ENCODE data around the gene PIK3CG. TPM values are rescaled to one million over a fixed set of nuclear protein-coding genes. Genes with fewer than 3 reads are reported as not detected.

Gene PIK3CG
- 10 to 100 TPM in 3 of 6 donors, 1 to 10 TPM in 3; 7.1 to 21.9 (median 10.1) TPM for total RNA-seq

DNA sequence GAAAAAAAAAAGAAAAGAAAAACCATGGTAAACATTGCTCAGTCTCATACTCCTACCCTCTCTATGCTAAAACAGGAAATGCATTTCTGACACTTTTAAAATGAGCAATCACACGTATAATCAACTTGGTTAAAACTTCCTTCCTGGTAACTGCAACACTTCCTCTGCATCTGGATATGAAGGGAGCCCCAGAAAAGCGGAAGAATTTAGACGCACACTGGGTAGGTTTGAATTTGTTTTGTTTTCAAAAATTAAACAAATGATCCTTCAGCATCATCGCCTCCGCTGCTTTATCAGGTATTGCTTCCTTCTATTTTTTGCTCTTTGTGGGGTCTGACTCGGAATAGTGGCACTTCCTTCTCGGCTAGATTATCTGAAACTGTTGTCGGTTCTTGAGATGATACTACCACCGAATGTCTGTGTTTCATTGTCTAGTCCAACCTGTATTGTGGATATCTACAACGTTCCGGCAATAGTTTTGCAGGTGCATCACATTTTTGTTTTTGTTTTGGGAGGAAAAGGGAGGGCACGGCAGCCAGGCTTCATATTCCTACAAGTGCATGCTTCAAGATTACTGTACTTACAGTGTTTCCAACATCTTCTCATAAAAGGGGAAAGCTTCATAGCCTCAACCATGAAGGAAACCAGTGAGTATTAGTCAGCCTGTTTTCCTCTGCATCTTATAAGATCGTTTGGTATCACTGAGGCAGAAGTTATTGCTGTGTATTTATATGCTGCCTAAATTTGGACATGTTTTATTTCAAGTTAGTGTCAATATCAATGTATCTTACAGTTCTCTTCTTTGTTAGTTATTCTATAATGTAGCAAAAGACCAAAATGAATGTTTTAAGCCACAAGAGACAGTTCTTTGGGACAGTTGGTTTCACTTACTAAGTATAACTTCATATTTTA lies at the start of gene PIK3CG:
Gene PIK3CG, plus strand, starts transcription at position 153 of the 912 bp plus-strand sequence. CDS start 2,280 bp downstream, outside the sequence.
- Histone ChIP-seq H3K36me3 (peaks cover 0 to 3% (median 1%) of the 10 kb centered on the region in 4 donors), H3K27ac (peak within 1 kb of the TSS; percentile 48 to 77 (median 61)), H3K9me3 (no peaks in the 10 kb centered on the region), H3K4me3 (peak within 1 kb of the TSS in 3 of 4 donors; percentile 34 to 50 (median 47)), H3K4me1 (peaks cover 9 to 18% (median 14%) of the 10 kb centered on the region in 4 donors), H3K27me3 (no peaks in the 10 kb centered on the region)
- TF ChIP-seq POLR2AphosphoS5 (IDR thresholded peaks at IDR 0.05) (peak in 1 of 2 donors; percentile 45), POLR2A (IDR thresholded peaks at IDR 0.05) (peak in 1 of 4 donors; percentile 38)
- TF ChIP-seq, protein P1, sequence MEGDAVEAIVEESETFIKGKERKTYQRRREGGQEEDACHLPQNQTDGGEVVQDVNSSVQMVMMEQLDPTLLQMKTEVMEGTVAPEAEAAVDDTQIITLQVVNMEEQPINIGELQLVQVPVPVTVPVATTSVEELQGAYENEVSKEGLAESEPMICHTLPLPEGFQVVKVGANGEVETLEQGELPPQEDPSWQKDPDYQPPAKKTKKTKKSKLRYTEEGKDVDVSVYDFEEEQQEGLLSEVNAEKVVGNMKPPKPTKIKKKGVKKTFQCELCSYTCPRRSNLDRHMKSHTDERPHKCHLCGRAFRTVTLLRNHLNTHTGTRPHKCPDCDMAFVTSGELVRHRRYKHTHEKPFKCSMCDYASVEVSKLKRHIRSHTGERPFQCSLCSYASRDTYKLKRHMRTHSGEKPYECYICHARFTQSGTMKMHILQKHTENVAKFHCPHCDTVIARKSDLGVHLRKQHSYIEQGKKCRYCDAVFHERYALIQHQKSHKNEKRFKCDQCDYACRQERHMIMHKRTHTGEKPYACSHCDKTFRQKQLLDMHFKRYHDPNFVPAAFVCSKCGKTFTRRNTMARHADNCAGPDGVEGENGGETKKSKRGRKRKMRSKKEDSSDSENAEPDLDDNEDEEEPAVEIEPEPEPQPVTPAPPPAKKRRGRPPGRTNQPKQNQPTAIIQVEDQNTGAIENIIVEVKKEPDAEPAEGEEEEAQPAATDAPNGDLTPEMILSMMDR (IDR thresholded peaks at IDR 0.05) = no peak
- WGBS, 2 donors = 35 to 42% methylated on average over 13 of the region's 13 CpGs
- DNase-seq (no peak), ATAC-seq (ENCODE audit: low FRiP score in 2 of 2) (peak; percentile 71)

DNA sequence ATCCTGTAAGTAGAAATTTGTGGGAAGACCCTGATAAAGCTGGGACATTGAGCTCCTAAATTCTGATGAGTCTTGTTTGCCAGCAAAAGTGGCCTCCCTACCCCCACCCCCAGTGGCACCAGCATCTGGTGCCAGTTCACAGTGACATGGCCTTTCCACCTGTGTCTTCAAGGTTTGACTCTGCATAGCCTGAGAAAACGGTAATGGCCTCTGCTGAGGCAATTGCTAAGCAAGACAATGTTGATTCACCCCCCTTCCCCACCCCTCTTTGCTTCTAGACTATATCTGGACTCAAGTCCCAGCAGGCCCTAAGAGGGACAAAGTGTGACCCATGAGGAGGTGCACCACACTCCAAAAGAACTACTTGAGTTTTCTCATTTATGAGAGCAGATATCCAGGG lies 48.0 kb upstream of the PIK3CG start:
- H3K4me1 ChIP-seq = no peaks in the 10 kb centered on the region
- no peaks in the 10 kb centered on the region for H3K36me3 ChIP-seq
- DNase-seq = no peak
- no peaks in the 10 kb centered on the region for H3K27me3 ChIP-seq
- H3K9me3 ChIP-seq = no peaks in the 10 kb centered on the region
- 64 to 82% methylated on average over 1 of the region's 1 CpG for WGBS, 2 donors
- no peak for TF ChIP-seq POLR2AphosphoS5 (IDR thresholded peaks at IDR 0.05)
- TF ChIP-seq POLR2A (IDR thresholded peaks at IDR 0.05) = no peak
- ATAC-seq (ENCODE audit: low FRiP score in 2 of 2) = no peak
- no peak overlapping the region for H3K4me3 ChIP-seq
- no peak overlapping the region for H3K27ac ChIP-seq

DNA sequence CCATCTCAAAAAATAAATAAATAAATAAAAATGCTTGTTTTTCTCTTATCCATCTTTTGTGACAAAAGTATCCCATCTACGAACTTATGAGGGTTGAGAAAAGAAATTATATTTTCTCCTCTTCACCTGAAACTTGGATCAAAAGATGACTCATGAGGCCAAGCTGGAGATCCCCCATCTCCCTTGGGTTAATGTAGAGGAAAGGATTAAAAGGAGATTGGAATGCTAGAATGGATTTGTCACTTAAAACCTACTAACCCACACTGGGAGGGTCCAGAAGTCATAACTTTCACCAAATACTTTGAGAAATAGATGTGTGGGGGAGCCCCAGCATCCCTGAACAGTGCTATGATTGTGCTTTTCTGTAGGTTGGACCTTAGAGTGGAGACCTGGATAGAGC lies 46.3 kb upstream of the PIK3CG start:
- Histone ChIP-seq H3K27me3 (no peaks in the 10 kb centered on the region), H3K4me3 (no peak overlapping the region), H3K27ac (no peak overlapping the region), H3K4me1 (no peaks in the 10 kb centered on the region), H3K36me3 (no peaks in the 10 kb centered on the region), H3K9me3 (no peaks in the 10 kb centered on the region)
- DNase-seq (no peak), ATAC-seq (ENCODE audit: low FRiP score in 2 of 2) (no peak)
- TF ChIP-seq POLR2A (IDR thresholded peaks at IDR 0.05) = no peak
- TF ChIP-seq EP300 (IDR thresholded peaks at IDR 0.05) = no peak
- TF ChIP-seq POLR2AphosphoS5 (IDR thresholded peaks at IDR 0.05) = no peak
- TF ChIP-seq, protein P1 (IDR thresholded peaks at IDR 0.05) = no peak
- WGBS, 2 donors = 51 to 95% methylated on average over 1 of the region's 1 CpG

DNA sequence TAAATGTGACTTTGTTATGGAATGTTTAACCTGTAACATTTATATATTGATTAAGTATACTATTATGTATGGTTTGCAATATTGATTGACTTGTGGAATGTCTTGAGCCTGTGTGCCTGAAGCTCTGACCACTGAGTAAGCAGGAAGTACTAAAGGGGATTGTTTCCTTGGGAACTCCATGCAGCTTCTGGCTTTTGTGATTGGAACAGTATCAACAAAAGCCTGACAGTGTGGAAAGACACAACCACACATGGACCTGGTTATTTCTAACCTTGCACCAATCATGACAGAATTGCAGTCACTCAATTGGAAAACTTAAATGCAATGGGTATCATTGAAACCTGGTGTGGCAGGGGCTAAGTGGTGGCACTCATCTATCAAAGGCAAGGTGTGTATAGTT lies 45.5 kb upstream of the PIK3CG start:
- Histone ChIP-seq H3K27me3 (no peaks in the 10 kb centered on the region), H3K4me1 (no peaks in the 10 kb centered on the region), H3K4me3 (no peak overlapping the region), H3K27ac (no peak overlapping the region), H3K9me3 (no peaks in the 10 kb centered on the region), H3K36me3 (no peaks in the 10 kb centered on the region)
- ATAC-seq (ENCODE audit: low FRiP score in 2 of 2) (no peak), DNase-seq (no peak)
- TF ChIP-seq POLR2AphosphoS5 (IDR thresholded peaks at IDR 0.05) (no peak), POLR2A (IDR thresholded peaks at IDR 0.05) (no peak), EP300 (IDR thresholded peaks at IDR 0.05) (no peak)
- TF ChIP-seq, protein P1 (IDR thresholded peaks at IDR 0.05) = no peak

DNA sequence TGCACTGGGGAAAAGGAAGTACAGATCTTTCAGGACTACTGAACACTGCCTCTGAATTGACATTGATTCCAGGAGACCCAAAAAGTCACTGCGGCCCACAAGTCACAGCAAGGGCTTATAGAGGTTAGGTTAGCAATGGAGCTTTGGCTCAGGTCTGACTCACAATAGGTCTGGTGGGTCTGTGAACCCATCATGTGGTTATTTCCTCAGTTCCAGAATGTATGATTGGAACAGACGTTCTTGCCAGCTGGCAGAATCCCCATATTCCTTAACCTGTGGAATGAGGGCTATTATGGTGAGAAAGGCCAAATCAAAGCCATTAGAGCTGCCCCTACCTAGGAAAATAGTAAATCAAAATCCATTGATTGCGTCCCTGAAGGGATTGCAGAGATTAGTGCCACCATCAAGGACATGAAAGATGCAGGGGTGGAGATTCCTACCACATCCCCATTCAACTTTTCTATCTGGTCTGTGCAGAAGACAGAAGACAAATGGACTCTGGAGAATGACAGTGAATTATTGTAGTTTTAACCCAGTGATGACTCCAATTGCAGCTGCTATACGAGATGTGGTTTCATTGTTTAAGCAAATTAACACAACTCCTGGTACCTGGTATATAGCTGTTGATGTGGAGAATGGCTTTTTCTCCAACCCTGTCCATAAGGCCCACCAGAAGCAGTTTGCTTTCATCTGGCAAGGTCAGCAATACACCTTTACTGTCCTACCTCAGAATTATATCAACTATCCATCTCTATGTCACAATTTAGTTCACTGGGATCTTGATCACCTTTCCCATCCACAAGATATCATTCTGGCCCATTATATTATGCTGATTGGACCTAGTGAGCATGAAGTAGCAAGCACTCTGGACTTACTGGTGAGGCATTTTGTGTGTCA lies 44.5 kb upstream of the PIK3CG start:
- Histone ChIP-seq H3K36me3 (no peaks in the 10 kb centered on the region), H3K4me3 (no peak overlapping the region), H3K27me3 (no peaks in the 10 kb centered on the region), H3K9me3 (no peaks in the 10 kb centered on the region), H3K4me1 (no peaks in the 10 kb centered on the region), H3K27ac (no peak overlapping the region)
- WGBS, 2 donors = 93 to 97% methylated on average over 4 of the region's 4 CpGs
- TF ChIP-seq POLR2A (IDR thresholded peaks at IDR 0.05) = no peak
- TF ChIP-seq EP300 (IDR thresholded peaks at IDR 0.05) = no peak
- TF ChIP-seq, protein P1 (IDR thresholded peaks at IDR 0.05) = no peak
- TF ChIP-seq POLR2AphosphoS5 (IDR thresholded peaks at IDR 0.05) = no peak
- ATAC-seq (ENCODE audit: low FRiP score in 2 of 2) (no peak), DNase-seq (no peak)

Measured in upper lobe of left lung (tissue), 6 donors.